Calu3 (cell line): Measurements from ENCODE around the gene CHN2. TPM values are rescaled to one million over a fixed set of nuclear protein-coding genes. Genes with fewer than 3 reads are reported as not detected.

ENCODE experiments used
- BruUV-seq: library from RNA; stranded (reverse); fragments of 400-500 nt; replicated peaks from 2 replicates; lab custom pipeline; 2021; lab: Mats Ljungman, UMichigan
- CTCF ChIA-PET: fragments of 300-600 bp; sonication (Branson Sonifier 250); formaldehyde crosslinking; loops from one replicate; lab custom pipeline; 2022; ENCODE audit warnings: antibody characterized with exemption; lab: Charles Lee
- DNase-seq: peaks from one replicate; pipeline ENCODE4 v3.0.0; 2022
- H3K27ac Mint-ChIP-seq: one replicate; pipeline ENCODE4 v1.8.0; 2022; ENCODE audit warnings: mixed read lengths; ENCODE audit not compliant: unreplicated experiment
- H3K27me3 Mint-ChIP-seq: one replicate; pipeline ENCODE4 v1.8.0; 2022; ENCODE audit warnings: mixed read lengths; ENCODE audit not compliant: unreplicated experiment
- H3K36me3 Mint-ChIP-seq: one replicate; pipeline ENCODE4 v1.8.0; 2022; ENCODE audit warnings: mild to moderate bottlenecking, moderate library complexity, mixed read lengths; ENCODE audit not compliant: insufficient read depth, unreplicated experiment
- H3K4me1 Mint-ChIP-seq: one replicate; pipeline ENCODE4 v1.8.0; 2022; ENCODE audit warnings: mild to moderate bottlenecking, low read depth, mixed read lengths; ENCODE audit not compliant: unreplicated experiment
- H3K4me3 Mint-ChIP-seq: one replicate; pipeline ENCODE4 v1.8.0; 2022; ENCODE audit warnings: mild to moderate bottlenecking, low read depth, moderate library complexity, mixed read lengths; ENCODE audit not compliant: unreplicated experiment
- H3K9me3 Mint-ChIP-seq: one replicate; pipeline ENCODE4 v1.8.0; 2022; ENCODE audit warnings: low read depth, mixed read lengths; ENCODE audit not compliant: unreplicated experiment
- CTCF ChIP-seq: fragments of 200-600 bp; IDR thresholded peaks from one replicate; pipeline ENCODE4 v1.8.0; 2022; ENCODE audit warnings: antibody characterized with exemption; ENCODE audit not compliant: unreplicated experiment
- intact Hi-C: fragments of 100-400 bp; cut with micrococcal nuclease; formaldehyde crosslinking; loops from one replicate; pipeline ENCODE4 v1.10.0; 2022; ENCODE audit not compliant: unreplicated experiment
- total RNA-seq: library from RNA; stranded (reverse); gene quantifications from 2 replicates; pipeline ENCODE4 v1.2.3, GENCODE V29; 2022

The CHN2 gene
- total RNA-seq, 1 experiment from 2014 or later: 12.4 TPM

GRCh38 chr7:29422829-29423228, 228.3 kb downstream of the CHN2 start:
- H3K9me3 Mint-ChIP-seq: no peaks in the 10 kb centered on the region
- no TSS peak for BruUV-seq
- no peak for DNase-seq
- intact Hi-C loops: no loop called here
- no peaks in the 10 kb centered on the region for H3K36me3 Mint-ChIP-seq
- H3K27me3 Mint-ChIP-seq: peaks cover 12% of the 10 kb centered on the region
- CTCF ChIA-PET: no interaction called here
- H3K4me3 Mint-ChIP-seq: no peak overlapping the region
- no peak overlapping the region for H3K27ac Mint-ChIP-seq
- no peak for TF ChIP-seq CTCF
- H3K4me1 Mint-ChIP-seq: no peaks in the 10 kb centered on the region

- Mint-ChIP-seq H3K9me3 (no peaks in the 10 kb centered on the region), H3K27me3 (peaks cover 12% of the 10 kb centered on the region), H3K4me1 (no peaks in the 10 kb centered on the region), H3K27ac (no peak overlapping the region), H3K4me3 (no peak overlapping the region), H3K36me3 (no peaks in the 10 kb centered on the region)
- BruUV-seq: no TSS peak
- CTCF ChIA-PET: no interaction called here
- intact Hi-C loops: no loop called here
- TF ChIP-seq CTCF: no peak
- no peak for DNase-seq
Measured at GRCh38 chr7:29424295-29424983, 229.9 kb downstream of the CHN2 start.

- DNase-seq: no peak
- Mint-ChIP-seq H3K4me3 (no peak overlapping the region), H3K27ac (no peak overlapping the region), H3K4me1 (no peaks in the 10 kb centered on the region), H3K36me3 (no peaks in the 10 kb centered on the region), H3K27me3 (peaks cover 12% of the 10 kb centered on the region), H3K9me3 (no peaks in the 10 kb centered on the region)
- no peak for TF ChIP-seq CTCF
- CTCF ChIA-PET: no interaction called here
- no TSS peak for BruUV-seq
- intact Hi-C loops: no loop called here
Measured at GRCh38 chr7:29424984-29425309, 230.4 kb downstream of the CHN2 start.

GRCh38 chr7:29426587-29426986, 232.0 kb downstream of the CHN2 start:
- no peaks in the 10 kb centered on the region for H3K36me3 Mint-ChIP-seq
- no peak for TF ChIP-seq CTCF
- no peak overlapping the region for H3K27ac Mint-ChIP-seq
- no peaks in the 10 kb centered on the region for H3K4me1 Mint-ChIP-seq
- H3K4me3 Mint-ChIP-seq: no peak overlapping the region
- intact Hi-C loops: no loop called here
- no peak for DNase-seq
- CTCF ChIA-PET: no interaction called here
- peaks cover 12% of the 10 kb centered on the region for H3K27me3 Mint-ChIP-seq
- no peaks in the 10 kb centered on the region for H3K9me3 Mint-ChIP-seq
- BruUV-seq: no TSS peak
